DND-41 (cell line): Measurements from ENCODE around the gene GPR17.

ENCODE experiments used
- ATAC-seq: fragments of 200-7000 bp; cut with Tn5 transposase; 3 replicates; pipeline ENCODE4 v1.9.1; 2021; ENCODE audit warnings: low read depth; ENCODE audit not compliant: insufficient read depth
- DNase-seq: peaks from one replicate; pipeline ENCODE4 v3.0.0-alpha.2; 2020
- H2AFZ ChIP-seq: 2 replicates; pipeline ENCODE4 v1.6.0; 2012; ENCODE audit warnings: low read depth, low read length
- H3K27ac ChIP-seq: 2 replicates; pipeline ENCODE4 v1.5.1; 2012; ENCODE audit warnings: low read length, inconsistent platforms
- H3K27me3 ChIP-seq: fragments of 200-600 bp; sonication (generic); 2 replicates; pipeline ENCODE4 v1.6.0; 2012; ENCODE audit warnings: low read length, mild to moderate bottlenecking, inconsistent platforms; ENCODE audit not compliant: insufficient read depth, poor library complexity
- H3K36me3 ChIP-seq: 2 replicates; pipeline ENCODE4 v1.5.1; 2012; ENCODE audit warnings: low read length, inconsistent platforms; ENCODE audit not compliant: insufficient read depth
- H3K4me1 ChIP-seq: 2 replicates; pipeline ENCODE4 v1.5.1; 2012; ENCODE audit warnings: mild to moderate bottlenecking, low read length; ENCODE audit not compliant: insufficient read depth
- H3K4me2 ChIP-seq: 2 replicates; pipeline ENCODE4 v1.6.0; 2012; ENCODE audit warnings: mild to moderate bottlenecking, moderate library complexity, low read length, inconsistent platforms; ENCODE audit not compliant: insufficient read depth
- H3K4me3 ChIP-seq, 2 experiments: fragments of 200-600 bp in 1 of 2; shearing (Covaris generic) in 1 of 2; 2 replicates each; pipeline ENCODE4 v1.5.1; 2012 to 2016; ENCODE audit warnings: inconsistent platforms in 2 of 2, low read length in 2 of 2, mild to moderate bottlenecking in 2 of 2, low read depth in 1 of 2, moderate library complexity in 1 of 2
- H3K79me2 ChIP-seq: 2 replicates; pipeline ENCODE4 v1.6.0; 2012; ENCODE audit warnings: low read length, inconsistent platforms; ENCODE audit not compliant: insufficient read depth
- H3K9ac ChIP-seq: 2 replicates; pipeline ENCODE4 v1.6.0; 2012; ENCODE audit warnings: low read depth, mild to moderate bottlenecking, inconsistent platforms, low read length, moderate library complexity
- H3K9me3 ChIP-seq: 2 replicates; pipeline ENCODE4 v1.5.1; 2012; ENCODE audit warnings: low read length, moderate library complexity, mild to moderate bottlenecking, inconsistent platforms; ENCODE audit not compliant: insufficient read depth, severe bottlenecking
- H4K20me1 ChIP-seq: 2 replicates; pipeline ENCODE4 v1.6.0; 2012; ENCODE audit warnings: low read length; ENCODE audit not compliant: insufficient read depth
- EZH2 ChIP-seq: IDR thresholded peaks from 3 replicates; pipeline ENCODE4 v1.6.1; 2012; ENCODE audit warnings: borderline replicate concordance, low read depth, mild to moderate bottlenecking, moderate library complexity, low read length, inconsistent platforms; ENCODE audit not compliant: severe bottlenecking
- TF ChIP-seq, protein P1 (sequence below): IDR thresholded peaks from 2 replicates; pipeline ENCODE4 v1.5.1; 2012; ENCODE audit warnings: borderline replicate concordance, low read length, moderate library complexity, mild to moderate bottlenecking; ENCODE audit not compliant: poor library complexity, severe bottlenecking; ENCODE audit errors: extremely low read depth

GPR17 gene

DNA sequence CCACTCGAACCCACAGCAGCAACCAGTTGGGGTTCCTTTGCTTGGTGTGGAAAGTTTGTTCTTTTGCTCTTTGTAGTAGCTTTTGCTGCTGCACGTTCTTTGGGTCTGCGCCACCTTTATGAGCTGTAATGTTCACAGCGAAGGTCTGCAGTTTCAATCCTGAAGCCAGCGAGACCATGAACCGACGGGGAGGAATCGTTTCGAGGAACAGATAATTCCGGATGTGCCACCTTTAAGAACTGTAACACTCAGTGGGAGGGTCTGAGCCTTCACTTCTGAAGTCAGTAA lies 14.3 kb downstream of the GPR17 start:
- TF ChIP-seq, protein P1, sequence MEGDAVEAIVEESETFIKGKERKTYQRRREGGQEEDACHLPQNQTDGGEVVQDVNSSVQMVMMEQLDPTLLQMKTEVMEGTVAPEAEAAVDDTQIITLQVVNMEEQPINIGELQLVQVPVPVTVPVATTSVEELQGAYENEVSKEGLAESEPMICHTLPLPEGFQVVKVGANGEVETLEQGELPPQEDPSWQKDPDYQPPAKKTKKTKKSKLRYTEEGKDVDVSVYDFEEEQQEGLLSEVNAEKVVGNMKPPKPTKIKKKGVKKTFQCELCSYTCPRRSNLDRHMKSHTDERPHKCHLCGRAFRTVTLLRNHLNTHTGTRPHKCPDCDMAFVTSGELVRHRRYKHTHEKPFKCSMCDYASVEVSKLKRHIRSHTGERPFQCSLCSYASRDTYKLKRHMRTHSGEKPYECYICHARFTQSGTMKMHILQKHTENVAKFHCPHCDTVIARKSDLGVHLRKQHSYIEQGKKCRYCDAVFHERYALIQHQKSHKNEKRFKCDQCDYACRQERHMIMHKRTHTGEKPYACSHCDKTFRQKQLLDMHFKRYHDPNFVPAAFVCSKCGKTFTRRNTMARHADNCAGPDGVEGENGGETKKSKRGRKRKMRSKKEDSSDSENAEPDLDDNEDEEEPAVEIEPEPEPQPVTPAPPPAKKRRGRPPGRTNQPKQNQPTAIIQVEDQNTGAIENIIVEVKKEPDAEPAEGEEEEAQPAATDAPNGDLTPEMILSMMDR: no peak
- TF ChIP-seq EZH2: no peak
- Histone ChIP-seq H2AFZ (no peak overlapping the region; the same call in 1 of the 2 replicates), H3K9ac (no peak overlapping the region), H3K4me2 (no peak overlapping the region), H3K36me3 (no peaks in the 10 kb centered on the region), H3K4me3 (no peak overlapping the region), H3K4me1 (peaks cover 8% of the 10 kb centered on the region), H3K9me3 (no peaks in the 10 kb centered on the region), H3K27ac (no peak overlapping the region), H3K79me2 (no peaks in the 10 kb centered on the region), H4K20me1 (no peaks in the 10 kb centered on the region), H3K27me3 (no peaks in the 10 kb centered on the region)
- ATAC-seq (no peak), DNase-seq (no peak)

DNA sequence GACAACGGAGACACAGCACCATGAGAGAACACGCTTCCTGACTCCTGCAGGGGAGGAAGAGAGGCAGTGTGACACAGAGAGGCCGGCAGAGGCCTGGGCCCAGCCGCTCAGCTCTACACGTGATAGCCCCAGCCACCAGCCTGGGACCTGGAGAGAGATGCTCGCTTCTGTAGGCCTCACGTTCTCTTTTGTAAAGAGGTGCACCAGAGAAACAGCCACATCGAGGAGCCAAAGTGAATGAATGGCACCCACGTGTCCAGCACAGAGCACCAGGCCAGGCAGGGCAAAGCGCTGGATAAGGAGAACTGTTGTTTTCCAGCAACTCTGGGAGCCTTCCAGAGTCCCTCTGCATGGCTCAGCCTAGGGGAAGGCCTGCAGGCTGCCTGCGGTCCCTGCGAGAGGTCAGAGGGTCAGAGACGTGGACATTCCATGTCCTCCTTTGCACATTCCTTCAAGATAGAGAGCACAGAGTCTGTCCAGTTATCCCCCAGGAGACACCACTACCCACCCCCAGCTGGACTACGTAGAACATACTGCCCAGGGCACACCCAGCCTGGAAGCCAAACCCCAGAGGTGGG lies 15.2 kb downstream of the GPR17 start:
- Histone ChIP-seq H3K79me2 (no peaks in the 10 kb centered on the region), H3K27ac (no peak overlapping the region), H3K36me3 (no peaks in the 10 kb centered on the region), H3K4me2 (no peak overlapping the region), H3K4me1 (peaks cover 8% of the 10 kb centered on the region), H3K9ac (no peak overlapping the region), H3K9me3 (no peaks in the 10 kb centered on the region), H3K27me3 (no peaks in the 10 kb centered on the region), H4K20me1 (no peaks in the 10 kb centered on the region), H3K4me3 (no peak overlapping the region), H2AFZ (no peak overlapping the region)
- DNase-seq (no peak), ATAC-seq (no peak)
- TF ChIP-seq, protein P1: no peak
- TF ChIP-seq EZH2: no peak

DNA sequence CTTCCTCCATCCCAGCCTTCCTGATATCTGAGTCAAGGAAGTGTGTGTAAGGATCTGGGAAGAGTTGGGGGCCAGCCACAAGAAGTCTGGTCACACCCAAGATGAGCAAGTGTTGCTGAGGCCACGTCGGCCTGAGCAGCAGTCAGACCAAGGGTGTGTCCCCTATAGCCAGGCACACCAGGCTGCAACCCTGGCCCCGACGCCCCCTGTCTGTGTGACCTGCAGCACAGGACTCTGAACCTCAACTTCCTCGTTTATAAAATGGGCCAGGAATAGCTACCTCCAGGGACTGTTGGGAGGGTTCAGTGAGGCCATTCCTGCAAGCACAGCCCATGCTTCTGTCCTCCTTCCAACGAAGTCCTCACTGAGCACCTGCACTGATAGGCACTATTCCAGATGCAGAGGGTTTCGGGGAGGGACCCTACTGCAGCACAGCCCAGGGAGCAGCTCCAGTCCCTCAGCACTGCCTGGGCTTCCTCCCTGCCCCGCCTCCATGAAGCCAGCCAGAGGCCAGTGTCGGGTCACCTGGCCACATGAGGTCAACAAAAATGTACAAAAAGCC lies 16.1 kb downstream of the GPR17 start:
- H3K27me3 ChIP-seq: no peaks in the 10 kb centered on the region
- H3K4me1 ChIP-seq: peaks cover 8% of the 10 kb centered on the region
- no peak overlapping the region for H3K4me2 ChIP-seq
- H3K36me3 ChIP-seq: no peaks in the 10 kb centered on the region
- DNase-seq (no peak), ATAC-seq (no peak)
- no peak overlapping the region for H3K4me3 ChIP-seq
- TF ChIP-seq, protein P1: no peak
- TF ChIP-seq EZH2: no peak
- no peaks in the 10 kb centered on the region for H3K79me2 ChIP-seq
- no peak overlapping the region for H3K27ac ChIP-seq
- H3K9ac ChIP-seq: no peak overlapping the region
- no peaks in the 10 kb centered on the region for H4K20me1 ChIP-seq
- no peak overlapping the region for H2AFZ ChIP-seq
- no peaks in the 10 kb centered on the region for H3K9me3 ChIP-seq
